H1 (cell line): Measurements from ENCODE around the gene KLHL18. TPM values are rescaled to one million over a fixed set of nuclear protein-coding genes. Genes with fewer than 3 reads are reported as not detected.

Experiments
- CTCF ChIA-PET: fragments of 300-600 bp; sonication (Branson Sonifier 250); formaldehyde crosslinking; loops from one replicate; lab custom pipeline; 2021; ENCODE audit not compliant: partially characterized antibody; lab: Charles Lee
- POLR2A ChIA-PET: fragments of 300-600 bp; sonication (Branson Sonifier 250); formaldehyde crosslinking; loops from one replicate; lab custom pipeline; 2021; ENCODE audit warnings: inconsistent platforms; ENCODE audit not compliant: partially characterized antibody; lab: Charles Lee
- DNase-seq, 2 experiments: peaks; one replicate each; pipeline versions ENCODE4 v3.0.0 to v3.0.0-alpha.2; 2010 to 2022; ENCODE audit warnings: low spot score in 2 of 2, low read depth in 1 of 2, mixed read lengths in 1 of 2
- FAIRE-seq: peaks from 2 replicates; lab custom pipeline; 2011; peaks lifted over from hg19 to GRCh38; lab: Jason Lieb, UNC
- H2AFZ ChIP-seq: 2 replicates; pipeline ENCODE4 v1.8.1; 2012; ENCODE audit warnings: low read length, inconsistent platforms
- H2AK5ac ChIP-seq: 2 replicates; pipeline ENCODE4 v1.6.1; 2013; ENCODE audit warnings: low read depth, low read length
- H2BK120ac ChIP-seq: replicated peaks from 2 replicates; pipeline ENCODE3; 2013; ENCODE audit warnings: low read depth, low read length, inconsistent platforms
- H2BK12ac ChIP-seq: 2 replicates; pipeline ENCODE4 v1.6.1; 2013; ENCODE audit warnings: low read depth, low read length
- H2BK15ac ChIP-seq: 2 replicates; pipeline ENCODE4 v1.6.1; 2013; ENCODE audit warnings: low read length
- H2BK20ac ChIP-seq: 2 replicates; pipeline ENCODE4 v1.6.1; 2013; ENCODE audit warnings: low read length
- H2BK5ac ChIP-seq: 2 replicates; pipeline ENCODE4 v1.6.1; 2013; ENCODE audit warnings: low read depth, low read length
- H3K14ac ChIP-seq: 2 replicates; pipeline ENCODE4 v1.6.1; 2013; ENCODE audit warnings: inconsistent platforms; ENCODE audit not compliant: insufficient read length
- H3K18ac ChIP-seq: 2 replicates; pipeline ENCODE4 v1.6.1; 2013; ENCODE audit warnings: low read length; ENCODE audit errors: extremely low read depth
- H3K23ac ChIP-seq: 2 replicates; pipeline ENCODE4 v1.6.1; 2013; ENCODE audit warnings: inconsistent platforms; ENCODE audit not compliant: insufficient read length
- H3K23me2 ChIP-seq: 2 replicates; pipeline ENCODE4 v1.6.1; 2013; ENCODE audit warnings: low read depth, low read length
- H3K27ac ChIP-seq: 2 replicates; pipeline ENCODE4 v1.6.1; 2011; ENCODE audit warnings: low read depth, low read length, inconsistent platforms
- H3K27me3 ChIP-seq, 4 experiments: replicated peaks in 1 of 4; 1 replicate in 1 of 4; 2 replicates in 3 of 4; pipeline versions ENCODE4 v1.6.1 to v1.8.1; 2011 to 2013; ENCODE audit warnings: low read length in 3 of 4, mild to moderate bottlenecking in 3 of 4, inconsistent platforms in 2 of 4, mixed read lengths in 2 of 4, moderate library complexity in 1 of 4; ENCODE audit not compliant: control insufficient read depth in 3 of 4, insufficient read depth in 3 of 4; ENCODE audit errors: extremely low read depth in 1 of 4
- H3K36me3 ChIP-seq, 4 experiments: 2 replicates each; pipeline versions ENCODE4 v1.6.1 to v1.8.1; 2011 to 2013; ENCODE audit warnings: mild to moderate bottlenecking in 4 of 4, low read length in 3 of 4, moderate library complexity in 2 of 4, control low read depth in 1 of 4, inconsistent platforms in 1 of 4; ENCODE audit not compliant: insufficient read depth in 4 of 4, control insufficient read depth in 2 of 4
- H3K4ac ChIP-seq: replicated peaks from 2 replicates; pipeline ENCODE3; 2013; ENCODE audit warnings: low read length, low read depth, mixed read lengths, inconsistent platforms; ENCODE audit not compliant: insufficient read length
- H3K4me1 ChIP-seq, 4 experiments: replicated peaks in 1 of 4; 1 replicate in 1 of 4; 2 replicates in 3 of 4; pipeline versions ENCODE4 v1.6.1 to v1.8.1; 2011 to 2013; ENCODE audit warnings: low read length in 3 of 4, inconsistent platforms in 2 of 4, mixed read lengths in 1 of 4; ENCODE audit not compliant: insufficient read depth in 4 of 4, control insufficient read depth in 3 of 4
- H3K4me2 ChIP-seq, 2 experiments: 2 replicates each; pipeline versions ENCODE4 v1.6.1 to v1.8.1; 2011 to 2013; ENCODE audit warnings: low read depth in 2 of 2, low read length in 2 of 2, control low read depth in 1 of 2, inconsistent platforms in 1 of 2, mild to moderate bottlenecking in 1 of 2; ENCODE audit not compliant: insufficient read depth in 1 of 2
- H3K4me3 ChIP-seq, 4 experiments: fragments of 200-600, 300-600 bp in 1 of 4; sonication (generic), shearing (Covaris generic), sonication (Bioruptor Twin) in 1 of 4; 2 replicates each; pipeline versions ENCODE4 v1.5.1 to v1.8.1; 2011 to 2016; ENCODE audit warnings: low read length in 4 of 4, low read depth in 3 of 4, control low read depth in 2 of 4, inconsistent platforms in 2 of 4, mild to moderate bottlenecking in 2 of 4, mixed read lengths in 1 of 4, moderate library complexity in 1 of 4; ENCODE audit not compliant: insufficient read depth in 2 of 4; ENCODE audit errors: extremely low read depth in 1 of 4
- H3K56ac ChIP-seq: replicated peaks from 2 replicates; pipeline ENCODE3; 2013; ENCODE audit warnings: low read depth, mild to moderate bottlenecking, mixed read lengths, low read length, inconsistent platforms; ENCODE audit not compliant: insufficient read length
- H3K79me1 ChIP-seq: 2 replicates; pipeline ENCODE4 v1.6.1; 2013; ENCODE audit warnings: low read depth, low read length, control low read depth
- H3K79me2 ChIP-seq, 2 experiments: 2 replicates each; pipeline versions ENCODE4 v1.6.1 to v1.8.1; 2012 to 2013; ENCODE audit warnings: low read length in 2 of 2, mild to moderate bottlenecking in 2 of 2, inconsistent platforms in 1 of 2; ENCODE audit not compliant: insufficient read depth in 2 of 2, control insufficient read depth in 1 of 2
- H3K9ac ChIP-seq, 4 experiments: replicated peaks in 1 of 4; 1 replicate in 1 of 4; 2 replicates in 3 of 4; pipeline versions ENCODE4 v1.6.1 to v1.8.1; 2011 to 2013; ENCODE audit warnings: low read depth in 3 of 4, low read length in 3 of 4, control low read depth in 2 of 4, mild to moderate bottlenecking in 2 of 4, moderate library complexity in 2 of 4, inconsistent platforms in 1 of 4; ENCODE audit errors: extremely low read depth in 1 of 4
- H3K9me3 ChIP-seq, 2 experiments: 2 replicates each; pipeline versions ENCODE4 v1.6.1 to v1.8.1; 2012 to 2013; ENCODE audit warnings: mild to moderate bottlenecking in 2 of 2, moderate library complexity in 2 of 2, control low read depth in 1 of 2, inconsistent platforms in 1 of 2, low read depth in 1 of 2, low read length in 1 of 2, mixed read lengths in 1 of 2; ENCODE audit not compliant: insufficient read depth in 2 of 2
- H4K20me1 ChIP-seq, 2 experiments: replicated peaks in 1 of 2; 2 replicates each; pipeline versions ENCODE3 to v1.8.1; 2011 to 2013; ENCODE audit warnings: inconsistent platforms in 2 of 2, low read length in 2 of 2, mild to moderate bottlenecking in 1 of 2; ENCODE audit not compliant: insufficient read depth in 2 of 2, control insufficient read depth in 1 of 2
- H4K5ac ChIP-seq: 2 replicates; pipeline ENCODE4 v1.6.1; 2013; ENCODE audit warnings: low read length, low read depth, mixed read lengths, inconsistent platforms; ENCODE audit not compliant: insufficient read length
- H4K8ac ChIP-seq: 2 replicates; pipeline ENCODE4 v1.8.0; 2013; ENCODE audit warnings: mild to moderate bottlenecking, moderate library complexity, low read length, inconsistent platforms; ENCODE audit not compliant: insufficient read depth; ENCODE audit errors: extremely low read depth
- H4K91ac ChIP-seq: replicated peaks from 2 replicates; pipeline ENCODE3; 2013; ENCODE audit warnings: low read length, mixed read lengths, inconsistent platforms; ENCODE audit not compliant: insufficient read length
- CEBPB ChIP-seq: IDR thresholded peaks from 2 replicates; pipeline ENCODE4 v1.6.1; 2012; ENCODE audit warnings: low read depth, low read length
- CHD2 ChIP-seq: IDR thresholded peaks from 2 replicates; pipeline ENCODE4 v1.6.1; 2012; ENCODE audit warnings: low read length, improper control_type of control experiment
- E2F6 ChIP-seq: IDR thresholded peaks from 2 replicates; pipeline ENCODE4 v1.6.1; 2012; ENCODE audit warnings: inconsistent platforms
- HDAC6 ChIP-seq: IDR thresholded peaks from one replicate; pipeline ENCODE4 v1.7.1; 2012; ENCODE audit warnings: low read depth, mild to moderate bottlenecking, inconsistent platforms, low read length, moderate library complexity
- KDM1A ChIP-seq: fragments of 200-600, 300-600 bp; sonication (generic); IDR thresholded peaks from 2 replicates; pipeline ENCODE4 v1.7.1; 2016; ENCODE audit warnings: mild to moderate bottlenecking, low read length, borderline replicate concordance
- NRF1 ChIP-seq: IDR thresholded peaks from 2 replicates; pipeline ENCODE4 v1.6.1; 2011; ENCODE audit warnings: mild to moderate bottlenecking, low read depth, low read length, improper control_type of control experiment
- RFX5 ChIP-seq: IDR thresholded peaks from 2 replicates; pipeline ENCODE4 v1.6.1; 2011; ENCODE audit warnings: low read depth, low read length, improper control_type of control experiment, borderline replicate concordance
- RNF2 ChIP-seq: fragments of 200-900, 300-1000 bp; sonication (generic); IDR thresholded peaks from 2 replicates; pipeline ENCODE4 v1.7.1; 2016; ENCODE audit warnings: borderline replicate concordance, low read depth, mild to moderate bottlenecking, antibody characterized with exemption, low read length; ENCODE audit not compliant: poor library complexity, severe bottlenecking; ENCODE audit errors: missing control alignments
- SP4 ChIP-seq: IDR thresholded peaks from 2 replicates; pipeline ENCODE4 v1.6.1; 2012; ENCODE audit warnings: low read length, inconsistent platforms
- YY1 ChIP-seq: IDR thresholded peaks from 2 replicates; pipeline ENCODE4 v1.6.1; 2011; ENCODE audit warnings: low read depth, mild to moderate bottlenecking, low read length
- WGBS, 2 experiments: shearing (Covaris generic) in 1 of 2; methylation state at CpG; one replicate each; pipeline versions ENCODE4 v1.1.6 to v1.1.7; 2013 to 2015; ENCODE audit warnings: low lambda C conversion rate in 2 of 2, mixed read lengths in 2 of 2, inconsistent platforms in 1 of 2, low coverage in 1 of 2, missing lambda C conversion rate in 1 of 2; ENCODE audit not compliant: insufficient replicate concordance in 2 of 2, insufficient coverage in 1 of 2, insufficient read length in 1 of 2; ENCODE audit errors: extremely low coverage in 1 of 2, missing lambda C conversion rate in 1 of 2; 5-methylcytosine and 5-hydroxymethylcytosine counted together
- polyA plus RNA-seq, 7 experiments: library from polyadenylated mRNA; depleted of rRNA in 3 of 7; stranded (reverse) in 5 of 7; unstranded in 2 of 7; fragments of >200 nt in 5 of 7; fragments of 200-250 nt in 2 of 7; gene quantifications; 1 replicate in 5 of 7; 2 replicates in 1 of 7; 4 replicates in 1 of 7; pipeline versions ENCODE4 v1.2.1 to v1.2.3, GENCODE V29; 2011 to 2013; ENCODE audit warnings: missing spikeins in 2 of 7, mixed read lengths in 2 of 7
- total RNA-seq: library from RNA; stranded (reverse); fragmentation: NEBNext Ultra II Directional; extraction: Animal tissue kit (Norgen Biotek cat#: 25700); gene quantifications from 2 replicates; pipeline ENCODE4 v1.2.1, GENCODE V29; 2021
- TF ChIP-seq, protein P1 (sequence below): IDR thresholded peaks from 2 replicates; pipeline ENCODE4 v1.6.1; 2011; ENCODE audit warnings: low read length, improper control_type of control experiment

KLHL18 gene
- total and polyA plus RNA-seq, 2 of the 8 experiments (the other 6 are each of a cell fraction or from before 2014, with no cell fraction given), result 19.9 to 31.7 TPM

GRCh38 chr3:47306022-47306421 lies 23.3 kb downstream of the KLHL18 start:
- no peak overlapping the region for H4K91ac ChIP-seq
- H3K4ac ChIP-seq, result no peak overlapping the region
- no peak overlapping the region for H4K8ac ChIP-seq
- peaks cover 0 to 40% of the 10 kb centered on the region in 2 experiments; a peak in 2 of 4 replicates for H3K79me2 ChIP-seq
- H3K56ac ChIP-seq, result no peak overlapping the region
- H3K4me2 ChIP-seq, result no peak overlapping the region
- H2BK20ac ChIP-seq, result no peak overlapping the region
- H3K36me3 ChIP-seq, result peaks cover 4 to 11% (median 5%) of the 10 kb centered on the region in 4 experiments; a peak in 5 of 8 replicates
- no peak overlapping the region for H2BK15ac ChIP-seq
- H2BK12ac ChIP-seq, result no peak overlapping the region
- FAIRE-seq, result no peak
- no peaks in the 10 kb centered on the region; the same call in 1 of the 2 replicates for H3K23me2 ChIP-seq
- H2BK5ac ChIP-seq, result no peak overlapping the region
- no peak overlapping the region for H2BK120ac ChIP-seq
- H3K9ac ChIP-seq, result no peak overlapping the region
- CTCF ChIA-PET, result interaction anchor here (0.7 to 1.3 kb wide), 3 partner anchors 13 to 65 kb away, joined by 3 read pairs; no protein-coding TSS in a partner anchor
- H3K4me3 ChIP-seq, result no peak overlapping the region
- no peaks in the 10 kb centered on the region for H3K4me1 ChIP-seq
- peaks cover 0 to 1% of the 10 kb centered on the region in 2 experiments for H4K20me1 ChIP-seq
- DNase-seq, result no peak
- no peak overlapping the region for H3K18ac ChIP-seq
- POLR2A ChIA-PET, result interaction anchor here (0.6 kb wide), 1 partner anchor 310 kb away, joined by 3 read pairs; no protein-coding TSS in a partner anchor
- H4K5ac ChIP-seq, result no peak overlapping the region
- H3K79me1 ChIP-seq, result peaks cover 5% of the 10 kb centered on the region; the same call in 1 of the 2 replicates
- H3K14ac ChIP-seq, result no peak overlapping the region
- H3K27me3 ChIP-seq, result no peaks in the 10 kb centered on the region
- no peak overlapping the region for H2AK5ac ChIP-seq
- peaks cover 0 to 7% of the 10 kb centered on the region in 2 experiments; a peak in 2 of 4 replicates for H3K9me3 ChIP-seq
- WGBS, 2 experiments, result 95% methylated on average over 2 of the region's 2 CpGs; no CpG with 5 or more reads in 1 of the 2 experiments
- no peak overlapping the region for H2AFZ ChIP-seq
- H3K23ac ChIP-seq, result no peak overlapping the region
- no peak overlapping the region for H3K27ac ChIP-seq
- TF ChIP-seq CEBPB (no peak), RFX5 (no peak), E2F6 (no peak), YY1 (no peak), NRF1 (no peak), CHD2 (no peak), HDAC6 (no peak), KDM1A (no peak), RNF2 (no peak), SP4 (no peak)
- TF ChIP-seq, protein P1, sequence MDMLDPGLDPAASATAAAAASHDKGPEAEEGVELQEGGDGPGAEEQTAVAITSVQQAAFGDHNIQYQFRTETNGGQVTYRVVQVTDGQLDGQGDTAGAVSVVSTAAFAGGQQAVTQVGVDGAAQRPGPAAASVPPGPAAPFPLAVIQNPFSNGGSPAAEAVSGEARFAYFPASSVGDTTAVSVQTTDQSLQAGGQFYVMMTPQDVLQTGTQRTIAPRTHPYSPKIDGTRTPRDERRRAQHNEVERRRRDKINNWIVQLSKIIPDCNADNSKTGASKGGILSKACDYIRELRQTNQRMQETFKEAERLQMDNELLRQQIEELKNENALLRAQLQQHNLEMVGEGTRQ, result no peak
